CD14-positive monocyte (primary cell): ENCODE data around the gene PRAF2. TPM values are rescaled to one million over a fixed set of nuclear protein-coding genes. Genes with fewer than 3 reads are reported as not detected.

Source experiments
- DNase-seq, 3 donors: peaks; one replicate each; pipeline ENCODE4 v3.0.0-alpha.2; 2011 to 2022
- H2AFZ ChIP-seq: 2 replicates; pipeline ENCODE4 v1.6.0; 2012; ENCODE audit warnings: mild to moderate bottlenecking, low read depth, low read length, inconsistent platforms; ENCODE audit not compliant: insufficient read depth, poor library complexity, severe bottlenecking
- H3K27ac ChIP-seq, 2 donors: 1 replicate in 1 of 2; 2 replicates in 1 of 2; pipeline ENCODE4 v1.5.1; 2012 to 2013; ENCODE audit warnings: low read length in 2 of 2, control low read depth in 1 of 2, inconsistent platforms in 1 of 2, low read depth in 1 of 2, mild to moderate bottlenecking in 1 of 2
- H3K27me3 ChIP-seq, 2 donors: one replicate each; pipeline versions ENCODE4 v1.6.0 to v1.6.1; 2011 to 2013; ENCODE audit warnings: low read length in 2 of 2; ENCODE audit not compliant: control insufficient read depth in 2 of 2, insufficient read depth in 2 of 2
- H3K36me3 ChIP-seq, 2 donors: replicated peaks in 1 of 2; 1 replicate in 1 of 2; 2 replicates in 1 of 2; pipeline versions ENCODE4 v1.5.1 to v1.6.1; 2012 to 2013; ENCODE audit warnings: low read length in 2 of 2, control low read depth in 1 of 2, inconsistent platforms in 1 of 2, mild to moderate bottlenecking in 1 of 2; ENCODE audit not compliant: insufficient read depth in 2 of 2, control insufficient read depth in 1 of 2
- H3K4me1 ChIP-seq, 2 donors: 1 replicate in 1 of 2; 2 replicates in 1 of 2; pipeline versions ENCODE4 v1.5.1 to v1.6.1; 2012 to 2013; ENCODE audit warnings: low read length in 2 of 2, control low read depth in 1 of 2, inconsistent platforms in 1 of 2, mild to moderate bottlenecking in 1 of 2, moderate library complexity in 1 of 2; ENCODE audit not compliant: insufficient read depth in 2 of 2, control insufficient read depth in 1 of 2
- H3K4me2 ChIP-seq: replicated peaks from 2 replicates; pipeline ENCODE3; 2012; ENCODE audit warnings: low read length, moderate library complexity, mild to moderate bottlenecking; ENCODE audit not compliant: poor library complexity, severe bottlenecking; ENCODE audit errors: extremely low read depth
- H3K4me3 ChIP-seq, 3 experiments: fragments of 200-600 bp in 1 of 3; sonication (generic) in 1 of 3; replicated peaks in 1 of 3; 1 replicate in 2 of 3; 2 replicates in 1 of 3; pipeline ENCODE4 v1.5.1; 2011 to 2013; ENCODE audit warnings: low read length in 3 of 3, mild to moderate bottlenecking in 3 of 3, control low read depth in 2 of 3, low read depth in 2 of 3, inconsistent platforms in 1 of 3, moderate library complexity in 1 of 3
- H3K79me2 ChIP-seq: 2 replicates; pipeline ENCODE4 v1.6.0; 2012; ENCODE audit warnings: mild to moderate bottlenecking, control low read depth, inconsistent platforms, low read length, moderate library complexity; ENCODE audit not compliant: insufficient read depth
- H3K9ac ChIP-seq: 2 replicates; pipeline ENCODE4 v1.6.0; 2017; ENCODE audit warnings: low read length, mild to moderate bottlenecking; ENCODE audit not compliant: insufficient read depth, poor library complexity, severe bottlenecking
- H3K9me3 ChIP-seq, 2 donors: replicated peaks in 1 of 2; 1 replicate in 1 of 2; 2 replicates in 1 of 2; pipeline versions ENCODE4 v1.5.1 to v1.6.1; 2012 to 2013; ENCODE audit warnings: low read length in 2 of 2, control low read depth in 1 of 2; ENCODE audit not compliant: control insufficient read depth in 1 of 2, insufficient read depth in 1 of 2
- H4K20me1 ChIP-seq: 2 replicates; pipeline ENCODE4 v1.6.0; 2012; ENCODE audit warnings: mild to moderate bottlenecking, low read length, control low read depth, moderate library complexity; ENCODE audit not compliant: insufficient read depth
- H3K27ac Mint-ChIP-seq, 7 donors: one replicate each; pipeline ENCODE4 v1.8.0; 2020; ENCODE audit warnings: mild to moderate bottlenecking in 7 of 7, mixed read lengths in 7 of 7, moderate library complexity in 6 of 7, inconsistent platforms in 2 of 7
- H3K27me3 Mint-ChIP-seq, 3 donors: one replicate each; pipeline ENCODE4 v1.8.0; 2021 to 2022; ENCODE audit warnings: low read depth in 3 of 3, mild to moderate bottlenecking in 3 of 3, mixed read lengths in 3 of 3, moderate library complexity in 3 of 3, inconsistent platforms in 1 of 3
- H3K36me3 Mint-ChIP-seq, 2 donors: one replicate each; pipeline ENCODE4 v1.8.0; 2020; ENCODE audit warnings: mixed read lengths in 2 of 2, inconsistent platforms in 1 of 2, mild to moderate bottlenecking in 1 of 2
- H3K4me1 Mint-ChIP-seq: one replicate; pipeline ENCODE4 v1.8.0; 2020; ENCODE audit warnings: mild to moderate bottlenecking, mixed read lengths
- H3K4me3 Mint-ChIP-seq, 2 donors: one replicate each; pipeline ENCODE4 v1.8.0; 2020; ENCODE audit warnings: mild to moderate bottlenecking in 2 of 2, mixed read lengths in 2 of 2, moderate library complexity in 1 of 2
- H3K9me3 Mint-ChIP-seq, 7 donors: one replicate each; pipeline ENCODE4 v1.8.0; 2020 to 2022; ENCODE audit warnings: mixed read lengths in 7 of 7, mild to moderate bottlenecking in 6 of 7, moderate library complexity in 6 of 7, inconsistent platforms in 2 of 7
- CTCF ChIP-seq: fragments of 200-600 bp; IDR thresholded peaks from one replicate; pipeline ENCODE4 v1.8.0; 2022; ENCODE audit warnings: antibody characterized with exemption, mild to moderate bottlenecking
- WGBS: methylation state at CpG from one replicate; pipeline ENCODE4 v1.1.5; 2013; ENCODE audit warnings: missing lambda C conversion rate; ENCODE audit not compliant: insufficient coverage; 5-methylcytosine and 5-hydroxymethylcytosine counted together
- intact Hi-C, 2 donors: fragments of 100-400 bp; cut with micrococcal nuclease; formaldehyde crosslinking; loops; one replicate each; pipeline versions ENCODE4 v1.15.0 to v1.15.1; 2023
- polyA plus RNA-seq, 3 donors: library from polyadenylated mRNA; depleted of rRNA in 1 of 3; unstranded in 2 of 3; stranded (reverse) in 1 of 3; fragments of 300-500 nt in 2 of 3; fragments of >200 nt in 1 of 3; fragmentation: Illumina TruSeq in 2 of 3; gene quantifications; 1 replicate in 2 of 3; 2 replicates in 1 of 3; pipeline ENCODE4 v1.2.3, GENCODE V29; 2012 to 2021

Gene PRAF2
- polyA plus RNA-seq, 3 donors, result 4.1 to 7.9 (median 5.5) TPM

DNA sequence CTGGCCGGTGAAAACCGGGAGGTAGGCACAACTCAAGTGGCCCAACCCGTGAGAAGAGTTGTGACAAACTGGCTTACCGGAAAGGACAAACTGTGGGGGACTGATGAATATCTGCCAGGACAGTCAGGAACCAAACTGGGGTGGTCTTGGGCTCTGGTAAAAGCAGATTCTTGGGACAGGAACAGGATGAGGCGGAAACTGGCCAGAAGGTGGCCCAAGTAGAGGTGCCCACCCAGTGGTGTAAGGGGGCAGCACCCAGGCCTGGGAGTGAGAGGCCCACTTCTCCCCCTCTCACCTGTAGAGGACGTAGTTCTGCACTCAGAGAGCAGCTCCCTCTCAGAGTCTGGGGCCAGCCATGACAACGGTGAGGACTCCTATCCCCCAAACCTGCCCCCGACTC is 9.1 kb downstream of the PRAF2 start:
- H3K4me3 ChIP-seq, result no peak overlapping the region
- Mint-ChIP-seq H3K27ac (no peak overlapping the region), H3K27me3 (peaks cover 0 to 2% (median 0%) of the 10 kb centered on the region in 3 donors), H3K36me3 (no peaks in the 10 kb centered on the region), H3K9me3 (peaks cover 0 to 3% (median 0%) of the 10 kb centered on the region in 7 donors), H3K4me3 (no peak overlapping the region), H3K4me1 (no peaks in the 10 kb centered on the region)
- H4K20me1 ChIP-seq, result no peaks in the 10 kb centered on the region
- H3K27ac ChIP-seq, result no peak overlapping the region
- 100% methylated on average over 1 of the region's 8 CpGs for WGBS
- intact Hi-C loops, result no loop called here
- no peaks in the 10 kb centered on the region for H3K9me3 ChIP-seq
- no peak overlapping the region for H3K9ac ChIP-seq
- H3K4me1 ChIP-seq, result peaks cover 0 to 5% of the 10 kb centered on the region in 2 donors
- no peak for TF ChIP-seq CTCF
- no peak for DNase-seq
- H3K4me2 ChIP-seq, result no peak overlapping the region
- H2AFZ ChIP-seq, result no peak overlapping the region
- H3K79me2 ChIP-seq, result no peaks in the 10 kb centered on the region
- no peaks in the 10 kb centered on the region for H3K27me3 ChIP-seq
- no peaks in the 10 kb centered on the region for H3K36me3 ChIP-seq

GRCh38 chrX:49064303-49064702 is 9.5 kb downstream of the PRAF2 start:
- no peaks in the 10 kb centered on the region for H3K36me3 ChIP-seq
- H3K4me2 ChIP-seq, result no peak overlapping the region
- H2AFZ ChIP-seq, result no peak overlapping the region
- Mint-ChIP-seq H3K27me3 (peaks cover 0 to 2% (median 0%) of the 10 kb centered on the region in 3 donors), H3K27ac (no peak overlapping the region), H3K4me1 (no peaks in the 10 kb centered on the region), H3K9me3 (peaks cover 0 to 3% (median 0%) of the 10 kb centered on the region in 7 donors), H3K36me3 (no peaks in the 10 kb centered on the region), H3K4me3 (no peak overlapping the region)
- H3K27ac ChIP-seq, result no peak overlapping the region
- TF ChIP-seq CTCF, result no peak
- no peaks in the 10 kb centered on the region for H4K20me1 ChIP-seq
- peaks cover 0 to 5% of the 10 kb centered on the region in 2 donors for H3K4me1 ChIP-seq
- intact Hi-C loops, result no loop called here
- no peaks in the 10 kb centered on the region for H3K79me2 ChIP-seq
- no peaks in the 10 kb centered on the region for H3K27me3 ChIP-seq
- H3K9ac ChIP-seq, result no peak overlapping the region
- WGBS, result 97% methylated on average over 11 of the region's 20 CpGs
- no peak overlapping the region for H3K4me3 ChIP-seq
- no peaks in the 10 kb centered on the region for H3K9me3 ChIP-seq
- DNase-seq, result no peak
